Measurements from ENCODE around the gene LDB3. TPM values are rescaled to one million over a fixed set of nuclear protein-coding genes. Genes with fewer than 3 reads are reported as not detected.

LDB3 gene
- total RNA-seq, 2 donors from 2014 or later = not detected

- Mint-ChIP-seq H3K4me1 (ENCODE audit: low read depth in 2 of 2) (peaks cover 4 to 7% of the 10 kb centered on the region in 2 donors), H3K36me3 (no peaks in the 10 kb centered on the region), H3K27ac (no peak overlapping the region), H3K27me3 (peaks cover 0 to 5% of the 10 kb centered on the region in 2 donors), H3K9me3 (no peaks in the 10 kb centered on the region), H3K4me3 (no peak overlapping the region)
- ATAC-seq = no peak
- no peak for DNase-seq (ENCODE audit: low spot score)
Observed at GRCh38 chr10:86646532-86646931, 21.8 kb upstream of the LDB3 start.

GRCh38 chr10:86646933-86647332, 21.4 kb upstream of the LDB3 start:
- H3K4me1 Mint-ChIP-seq (ENCODE audit: low read depth in 2 of 2) = peaks cover 4 to 7% of the 10 kb centered on the region in 2 donors
- H3K27ac Mint-ChIP-seq = no peak overlapping the region
- peaks cover 0 to 1% of the 10 kb centered on the region in 2 donors for H3K27me3 Mint-ChIP-seq
- DNase-seq (ENCODE audit: low spot score) (no peak), ATAC-seq (no peak)
- H3K36me3 Mint-ChIP-seq = no peaks in the 10 kb centered on the region
- no peaks in the 10 kb centered on the region for H3K9me3 Mint-ChIP-seq
- H3K4me3 Mint-ChIP-seq = no peak overlapping the region

GRCh38 chr10:86647773-86648703, 20.3 kb upstream of the LDB3 start:
- H3K9me3 Mint-ChIP-seq = no peaks in the 10 kb centered on the region
- H3K36me3 Mint-ChIP-seq = no peaks in the 10 kb centered on the region
- H3K4me1 Mint-ChIP-seq (ENCODE audit: low read depth in 2 of 2) = peaks cover 4 to 7% of the 10 kb centered on the region in 2 donors
- ATAC-seq (no peak), DNase-seq (ENCODE audit: low spot score) (no peak)
- no peak overlapping the region for H3K27ac Mint-ChIP-seq
- H3K27me3 Mint-ChIP-seq = no peaks in the 10 kb centered on the region
- H3K4me3 Mint-ChIP-seq = no peak overlapping the region

GRCh38 chr10:86648704-86649427, 19.4 kb upstream of the LDB3 start:
- ATAC-seq (no peak), DNase-seq (ENCODE audit: low spot score) (no peak)
- Mint-ChIP-seq H3K27ac (no peak overlapping the region), H3K27me3 (no peaks in the 10 kb centered on the region), H3K4me3 (no peak overlapping the region), H3K4me1 (ENCODE audit: low read depth in 2 of 2) (no peaks in the 10 kb centered on the region), H3K9me3 (no peaks in the 10 kb centered on the region), H3K36me3 (no peaks in the 10 kb centered on the region)

- peak; percentile 54 for DNase-seq (ENCODE audit: low spot score)
- Mint-ChIP-seq H3K27ac (no peak overlapping the region), H3K9me3 (no peaks in the 10 kb centered on the region), H3K36me3 (no peaks in the 10 kb centered on the region), H3K4me3 (no peak overlapping the region), H3K27me3 (no peaks in the 10 kb centered on the region), H3K4me1 (ENCODE audit: low read depth in 2 of 2) (no peaks in the 10 kb centered on the region)
- ATAC-seq = no peak
Observed at GRCh38 chr10:86649471-86650150, 18.7 kb upstream of the LDB3 start.

GRCh38 chr10:86650151-86650550, 18.2 kb upstream of the LDB3 start:
- H3K27ac Mint-ChIP-seq = no peak overlapping the region
- ATAC-seq = no peak
- no peaks in the 10 kb centered on the region for H3K4me1 Mint-ChIP-seq (ENCODE audit: low read depth in 2 of 2)
- no peaks in the 10 kb centered on the region for H3K36me3 Mint-ChIP-seq
- no peaks in the 10 kb centered on the region for H3K27me3 Mint-ChIP-seq
- no peaks in the 10 kb centered on the region for H3K9me3 Mint-ChIP-seq
- peak; percentile 22 for DNase-seq (ENCODE audit: low spot score)
- H3K4me3 Mint-ChIP-seq = no peak overlapping the region

GRCh38 chr10:86651021-86651471, 17.3 kb upstream of the LDB3 start:
- Mint-ChIP-seq H3K27ac (no peak overlapping the region), H3K4me1 (ENCODE audit: low read depth in 2 of 2) (no peaks in the 10 kb centered on the region), H3K4me3 (no peak overlapping the region), H3K27me3 (no peaks in the 10 kb centered on the region), H3K36me3 (no peaks in the 10 kb centered on the region), H3K9me3 (no peaks in the 10 kb centered on the region)
- ATAC-seq (no peak), DNase-seq (ENCODE audit: low spot score) (peak; percentile 34)

- Mint-ChIP-seq H3K4me3 (no peak overlapping the region), H3K27me3 (no peaks in the 10 kb centered on the region), H3K36me3 (no peaks in the 10 kb centered on the region), H3K9me3 (no peaks in the 10 kb centered on the region), H3K4me1 (ENCODE audit: low read depth in 2 of 2) (no peaks in the 10 kb centered on the region), H3K27ac (no peak overlapping the region)
- peak; percentile 40 for DNase-seq (ENCODE audit: low spot score)
- ATAC-seq = no peak
Observed at GRCh38 chr10:86651631-86652331, 16.5 kb upstream of the LDB3 start.

GRCh38 chr10:86652361-86653202, 15.7 kb upstream of the LDB3 start:
- no peaks in the 10 kb centered on the region for H3K27me3 Mint-ChIP-seq
- no peak overlapping the region for H3K4me3 Mint-ChIP-seq
- H3K36me3 Mint-ChIP-seq = no peaks in the 10 kb centered on the region
- no peak overlapping the region for H3K27ac Mint-ChIP-seq
- DNase-seq (ENCODE audit: low spot score) (peak; percentile 44), ATAC-seq (no peak)
- no peaks in the 10 kb centered on the region for H3K9me3 Mint-ChIP-seq
- no peaks in the 10 kb centered on the region for H3K4me1 Mint-ChIP-seq (ENCODE audit: low read depth in 2 of 2)

GRCh38 chr10:86653379-86653778, 14.9 kb upstream of the LDB3 start:
- ATAC-seq = no peak
- Mint-ChIP-seq H3K4me1 (ENCODE audit: low read depth in 2 of 2) (no peaks in the 10 kb centered on the region), H3K27me3 (no peaks in the 10 kb centered on the region), H3K36me3 (no peaks in the 10 kb centered on the region), H3K9me3 (no peaks in the 10 kb centered on the region), H3K27ac (no peak overlapping the region), H3K4me3 (no peak overlapping the region)
- DNase-seq (ENCODE audit: low spot score) = no peak

- no peak overlapping the region for H3K4me3 Mint-ChIP-seq
- H3K36me3 Mint-ChIP-seq = no peaks in the 10 kb centered on the region
- H3K9me3 Mint-ChIP-seq = no peaks in the 10 kb centered on the region
- DNase-seq (ENCODE audit: low spot score) (no peak), ATAC-seq (no peak)
- no peaks in the 10 kb centered on the region for H3K4me1 Mint-ChIP-seq (ENCODE audit: low read depth in 2 of 2)
- H3K27me3 Mint-ChIP-seq = no peaks in the 10 kb centered on the region
- H3K27ac Mint-ChIP-seq = no peak overlapping the region
Observed at GRCh38 chr10:86653987-86654386, 14.3 kb upstream of the LDB3 start.

GRCh38 chr10:86654411-86655172, 13.7 kb upstream of the LDB3 start, which contains the start of gene OPN4:
Gene OPN4 (plus strand): TSS chr10:86654547. CDS start chr10:86654784, 237 bp downstream.
- Mint-ChIP-seq H3K4me3 (no peak within 1 kb of the TSS), H3K4me1 (ENCODE audit: low read depth in 2 of 2) (no peaks in the 10 kb centered on the region), H3K9me3 (no peaks in the 10 kb centered on the region), H3K27me3 (no peaks in the 10 kb centered on the region), H3K36me3 (no peaks in the 10 kb centered on the region), H3K27ac (no peak within 1 kb of the TSS)
- peak; percentile 51 for DNase-seq (ENCODE audit: low spot score)
- ATAC-seq = no peak

Data from natural killer cell treated with Interleukin-12 subunit alpha and Interleukin-12 subunit beta and Interleukin-15 and Interleukin-18, amount 100 ng/mL, for 72 hours (primary cell).